Activated CD4-positive, alpha-beta T cell treated with anti-CD3 and anti-CD28 coated beads, Interleukin-2, amount 50 U/mL, for 24 hours (primary cell): ENCODE measurements around the gene TBC1D16.
"Not testable (repeated sequence)": the region's sequence is repeated elsewhere in the genome, so short reads cannot be mapped to it uniquely, and the experiment has no call there.

Experiments used
- DNase-seq, 2 donors: peaks; one replicate each; pipeline ENCODE4 v3.0.0-alpha.2; 2020; ENCODE audit warnings: low read depth in 1 of 2, low spot score in 1 of 2

Gene TBC1D16

GRCh38 chr17:79897243-79898063 is 138.2 kb downstream of the TBC1D16 start:
- DNase-seq = no peak

- not testable (repeated sequence) for DNase-seq
Measured at GRCh38 chr17:79893457-79893856, 142.2 kb downstream of the TBC1D16 start.

- DNase-seq = no peak
Measured at GRCh38 chr17:79892457-79893241, 143.0 kb downstream of the TBC1D16 start.

GRCh38 chr17:79891113-79891730 is 144.4 kb downstream of the TBC1D16 start:
- DNase-seq = no peak

- DNase-seq = no peak
Measured at GRCh38 chr17:79890706-79891105, 145.0 kb downstream of the TBC1D16 start.

- no peak for DNase-seq
Measured at GRCh38 chr17:79888811-79889634, 146.6 kb downstream of the TBC1D16 start.

GRCh38 chr17:79888009-79888540 is 147.6 kb downstream of the TBC1D16 start:
- DNase-seq = no peak

- DNase-seq = no peak
Measured at GRCh38 chr17:79887451-79887991, 148.2 kb downstream of the TBC1D16 start.

- DNase-seq = no peak
Measured at GRCh38 chr17:79883202-79883601, 152.5 kb downstream of the TBC1D16 start.
